NCI-H2107 treated with DMSO at 0.1 percent for 48 hours (cell line): ENCODE data around the gene C1RL.

Source experiments
- DNase-seq: peaks from one replicate; lab custom pipeline; 2025; ENCODE audit not compliant: unreplicated experiment; lab: John Stamatoyannopoulos, UW

Gene C1RL

GRCh38 chr12:7093486-7093885 is 15.5 kb downstream of the C1RL start:
- no peak for DNase-seq

GRCh38 chr12:7092986-7093460 is 16.0 kb downstream of the C1RL start:
- no peak for DNase-seq

GRCh38 chr12:7092229-7092985 is 16.6 kb downstream of the C1RL start, which contains the start of gene C1R:
Gene C1R, minus strand, starts transcription at chr12:7092445. Its CDS starts 57 bp downstream, at chr12:7092388.
- DNase-seq, result peak; percentile 53

- DNase-seq, result no peak
These were observed 17.3 kb downstream of the C1RL start for GRCh38 chr12:7091660-7092228.

- DNase-seq, result no peak
These were observed 17.8 kb downstream of the C1RL start for GRCh38 chr12:7091171-7091570.

- no peak for DNase-seq
These were observed 18.6 kb downstream of the C1RL start for GRCh38 chr12:7090222-7090998.

GRCh38 chr12:7089196-7089871 is 19.7 kb downstream of the C1RL start:
- DNase-seq, result no peak

- DNase-seq, result no peak
These were observed 25.9 kb downstream of the C1RL start for GRCh38 chr12:7083125-7083524.

- DNase-seq, result no peak
These were observed 28.0 kb downstream of the C1RL start for GRCh38 chr12:7081037-7081436.

GRCh38 chr12:7079826-7080125 is 29.2 kb downstream of the C1RL start:
- no peak for DNase-seq

- DNase-seq, result no peak
These were observed 30.9 kb downstream of the C1RL start for GRCh38 chr12:7078163-7078562.

GRCh38 chr12:7076493-7076892 is 32.5 kb downstream of the C1RL start:
- no peak for DNase-seq

- no peak for DNase-seq
These were observed 33.1 kb downstream of the C1RL start for GRCh38 chr12:7075939-7076338.

GRCh38 chr12:7075518-7075917 is 33.5 kb downstream of the C1RL start:
- no peak for DNase-seq

- DNase-seq, result no peak
These were observed 35.1 kb downstream of the C1RL start for GRCh38 chr12:7073946-7074345.

- no peak for DNase-seq
These were observed 36.5 kb downstream of the C1RL start for GRCh38 chr12:7072554-7072953.

GRCh38 chr12:7072035-7072434 is 37.0 kb downstream of the C1RL start:
- no peak for DNase-seq

GRCh38 chr12:7069386-7069785 is 39.6 kb downstream of the C1RL start:
- DNase-seq, result no peak

- DNase-seq, result no peak
These were observed 40.0 kb downstream of the C1RL start for GRCh38 chr12:7068994-7069346.

GRCh38 chr12:7068240-7068993 is 40.6 kb downstream of the C1RL start:
- no peak for DNase-seq

GRCh38 chr12:7067096-7067495 is 41.9 kb downstream of the C1RL start:
- DNase-seq, result no peak
